Trophoblast cell (in vitro differentiated cells and primary cell): ENCODE data around the gene MT1E.
A peak's percentile ranks its signal among the peaks of the same experiment; 100 is the strongest.

ENCODE experiments used
- DNase-seq, 2 donors: peaks; one replicate each; pipeline ENCODE4 v3.0.0-alpha.2; 2016
- H2AFZ ChIP-seq: 2 replicates; pipeline ENCODE4 v1.6.1; 2013; ENCODE audit warnings: low read length, moderate library complexity, mild to moderate bottlenecking; ENCODE audit not compliant: insufficient read depth, poor library complexity
- H2AK5ac ChIP-seq: 2 replicates; pipeline ENCODE4 v1.6.1; 2013; ENCODE audit warnings: mild to moderate bottlenecking, low read length
- H2BK120ac ChIP-seq: 2 replicates; pipeline ENCODE4 v1.6.1; 2013; ENCODE audit warnings: low read length, mild to moderate bottlenecking, moderate library complexity; ENCODE audit not compliant: insufficient read depth, poor library complexity
- H2BK12ac ChIP-seq: 2 replicates; pipeline ENCODE4 v1.6.1; 2013; ENCODE audit warnings: mild to moderate bottlenecking, low read length, moderate library complexity
- H2BK5ac ChIP-seq: 2 replicates; pipeline ENCODE4 v1.6.1; 2013; ENCODE audit warnings: low read length, low read depth, moderate library complexity, mild to moderate bottlenecking; ENCODE audit not compliant: poor library complexity
- H3K14ac ChIP-seq: 2 replicates; pipeline ENCODE4 v1.6.1; 2013; ENCODE audit warnings: mild to moderate bottlenecking, low read length
- H3K18ac ChIP-seq: 2 replicates; pipeline ENCODE4 v1.6.1; 2013; ENCODE audit warnings: mild to moderate bottlenecking, low read length
- H3K23ac ChIP-seq: 2 replicates; pipeline ENCODE4 v1.6.1; 2013; ENCODE audit warnings: low read length
- H3K27ac ChIP-seq: 2 replicates; pipeline ENCODE4 v1.5.1; 2013; ENCODE audit warnings: low read depth, mild to moderate bottlenecking, inconsistent platforms, low read length, moderate library complexity
- H3K27me3 ChIP-seq: 2 replicates; pipeline ENCODE4 v1.6.1; 2013; ENCODE audit warnings: inconsistent platforms, mild to moderate bottlenecking, low read length, moderate library complexity; ENCODE audit not compliant: insufficient read depth
- H3K36me3 ChIP-seq, 2 experiments: 1 replicate in 1 of 2; 2 replicates in 1 of 2; pipeline ENCODE4 v1.6.1; 2013; ENCODE audit warnings: low read length in 2 of 2, mild to moderate bottlenecking in 2 of 2, moderate library complexity in 1 of 2; ENCODE audit not compliant: insufficient read depth in 2 of 2, control insufficient read depth in 1 of 2
- H3K4ac ChIP-seq: 2 replicates; pipeline ENCODE4 v1.6.1; 2013; ENCODE audit warnings: low read depth, mild to moderate bottlenecking, low read length, moderate library complexity
- H3K4me1 ChIP-seq, 2 experiments: 1 replicate in 1 of 2; 2 replicates in 1 of 2; pipeline ENCODE4 v1.6.1; 2013; ENCODE audit warnings: low read length in 2 of 2, mild to moderate bottlenecking in 2 of 2, moderate library complexity in 1 of 2; ENCODE audit not compliant: insufficient read depth in 2 of 2, control insufficient read depth in 1 of 2
- H3K4me2 ChIP-seq: 2 replicates; pipeline ENCODE4 v1.6.1; 2013; ENCODE audit warnings: inconsistent platforms, mild to moderate bottlenecking, low read length, moderate library complexity
- H3K4me3 ChIP-seq: 2 replicates; pipeline ENCODE4 v1.5.1; 2013; ENCODE audit warnings: mild to moderate bottlenecking, low read depth, low read length, inconsistent platforms
- H3K79me1 ChIP-seq: one replicate; pipeline ENCODE4 v1.6.1; 2013; ENCODE audit warnings: low read length
- H3K79me2 ChIP-seq: 2 replicates; pipeline ENCODE4 v1.6.1; 2013; ENCODE audit warnings: low read length, mild to moderate bottlenecking; ENCODE audit not compliant: control insufficient read depth, insufficient read depth, poor library complexity
- H3K9ac ChIP-seq: 2 replicates; pipeline ENCODE4 v1.6.1; 2013; ENCODE audit warnings: mild to moderate bottlenecking, low read length
- H3K9me3 ChIP-seq: 2 replicates; pipeline ENCODE4 v1.6.1; 2013; ENCODE audit warnings: low read depth, mild to moderate bottlenecking, control low read depth, inconsistent platforms, low read length; ENCODE audit not compliant: insufficient read depth
- H4K12ac ChIP-seq: 2 replicates; pipeline ENCODE4 v1.6.1; 2013; ENCODE audit warnings: low read depth, mild to moderate bottlenecking, low read length, moderate library complexity
- H4K8ac ChIP-seq: 2 replicates; pipeline ENCODE4 v1.6.1; 2013; ENCODE audit warnings: low read depth, mild to moderate bottlenecking, low read length, moderate library complexity
- H4K91ac ChIP-seq: one replicate; pipeline ENCODE4 v1.6.1; 2013; ENCODE audit warnings: low read depth, mild to moderate bottlenecking, low read length, moderate library complexity
- WGBS: extraction: QIAGEN DNeasy Blood & Tissue Kit; methylation state at CpG from one replicate; pipeline ENCODE4 v1.1.7; 2013; ENCODE audit warnings: missing lambda C conversion rate; ENCODE audit not compliant: insufficient read length, insufficient coverage; ENCODE audit errors: extremely low coverage; 5-methylcytosine and 5-hydroxymethylcytosine counted together

MT1E gene

GRCh38 chr16:56635441-56635967 lies 9.9 kb downstream of the MT1E start:
- no peak overlapping the region for H2BK12ac ChIP-seq
- H3K9me3 ChIP-seq, result peaks cover 12% of the 10 kb centered on the region
- no peak overlapping the region for H3K4me3 ChIP-seq
- peaks cover 89% of the 10 kb centered on the region for H3K27me3 ChIP-seq
- H4K8ac ChIP-seq, result no peak overlapping the region
- no peak overlapping the region for H4K12ac ChIP-seq
- H3K9ac ChIP-seq, result no peak overlapping the region
- H2BK5ac ChIP-seq, result no peak overlapping the region
- no peak overlapping the region for H4K91ac ChIP-seq
- H2AK5ac ChIP-seq, result no peak overlapping the region
- no peak overlapping the region for H3K4me2 ChIP-seq
- no peak overlapping the region for H3K23ac ChIP-seq
- no peaks in the 10 kb centered on the region for H3K79me1 ChIP-seq
- no peaks in the 10 kb centered on the region for H3K79me2 ChIP-seq
- H2AFZ ChIP-seq, result no peak overlapping the region
- WGBS, result no CpG with 5 or more reads among the region's 40 CpGs
- no peak overlapping the region for H3K14ac ChIP-seq
- DNase-seq, result no peak
- no peak overlapping the region for H3K27ac ChIP-seq
- no peak overlapping the region for H2BK120ac ChIP-seq
- no peak overlapping the region for H3K4ac ChIP-seq
- H3K18ac ChIP-seq, result no peak overlapping the region
- peaks cover 0 to 9% of the 10 kb centered on the region in 2 experiments for H3K4me1 ChIP-seq
- H3K36me3 ChIP-seq, result no peaks in the 10 kb centered on the region

- Histone ChIP-seq H2BK12ac (no peak overlapping the region), H3K4ac (no peak overlapping the region), H3K4me1 (peaks cover 0 to 9% of the 10 kb centered on the region in 2 experiments), H3K9ac (no peak overlapping the region), H3K36me3 (no peaks in the 10 kb centered on the region), H3K14ac (no peak overlapping the region), H3K79me2 (no peaks in the 10 kb centered on the region), H3K23ac (no peak overlapping the region), H4K12ac (no peak overlapping the region), H2BK5ac (no peak overlapping the region), H3K9me3 (peaks cover 11% of the 10 kb centered on the region), H2AFZ (no peak overlapping the region), H2AK5ac (no peak overlapping the region), H3K4me3 (no peak overlapping the region), H2BK120ac (no peak overlapping the region), H3K18ac (no peak overlapping the region), H3K27ac (no peak overlapping the region), H3K4me2 (no peak overlapping the region), H3K79me1 (no peaks in the 10 kb centered on the region), H3K27me3 (peaks cover 89% of the 10 kb centered on the region), H4K8ac (no peak overlapping the region), H4K91ac (no peak overlapping the region)
- no CpG with 5 or more reads among the region's 9 CpGs for WGBS
- DNase-seq, result peak in 1 of 2 donors; percentile 18
Observed at GRCh38 chr16:56636616-56637413, 11.2 kb downstream of the MT1E start.

- Histone ChIP-seq H4K91ac (no peak within 1 kb of the TSS), H3K9me3 (peaks cover 11% of the 10 kb centered on the region), H2AFZ (no peak within 1 kb of the TSS), H3K4me3 (peak within 1 kb of the TSS; percentile 14), H3K18ac (no peak within 1 kb of the TSS), H2BK120ac (no peak within 1 kb of the TSS), H2BK5ac (no peak within 1 kb of the TSS), H3K27me3 (peaks cover 89% of the 10 kb centered on the region), H3K4ac (no peak within 1 kb of the TSS), H3K79me2 (no peaks in the 10 kb centered on the region), H3K14ac (no peak within 1 kb of the TSS), H3K36me3 (no peaks in the 10 kb centered on the region), H3K23ac (no peak within 1 kb of the TSS), H3K9ac (no peak within 1 kb of the TSS), H3K4me2 (peak within 1 kb of the TSS; percentile 32), H2BK12ac (no peak within 1 kb of the TSS), H4K12ac (no peak within 1 kb of the TSS), H3K27ac (no peak within 1 kb of the TSS), H2AK5ac (no peak within 1 kb of the TSS), H3K4me1 (peaks cover 0 to 5% of the 10 kb centered on the region in 2 experiments), H4K8ac (no peak within 1 kb of the TSS), H3K79me1 (no peaks in the 10 kb centered on the region)
- peak; percentile 60 to 71 for DNase-seq
- no CpG with 5 or more reads among the region's 68 CpGs for WGBS
Observed at GRCh38 chr16:56637814-56638750, 12.5 kb downstream of the MT1E start, which contains the start of gene MT1A. MT1A (plus strand) TSS chr16:56638666; CDS start chr16:56638739, 73 bp downstream.

- H4K12ac ChIP-seq, result no peak overlapping the region
- H3K9me3 ChIP-seq, result peaks cover 10% of the 10 kb centered on the region
- H2AFZ ChIP-seq, result no peak overlapping the region
- H2AK5ac ChIP-seq, result no peak overlapping the region
- DNase-seq, result no peak
- H2BK5ac ChIP-seq, result no peak overlapping the region
- H3K36me3 ChIP-seq, result no peaks in the 10 kb centered on the region
- H3K27me3 ChIP-seq, result peaks cover 92% of the 10 kb centered on the region
- H3K14ac ChIP-seq, result no peak overlapping the region
- H4K8ac ChIP-seq, result no peak overlapping the region
- no peak overlapping the region for H3K23ac ChIP-seq
- no peaks in the 10 kb centered on the region for H3K79me2 ChIP-seq
- H3K4me2 ChIP-seq, result no peak overlapping the region
- H2BK12ac ChIP-seq, result no peak overlapping the region
- no peak overlapping the region for H2BK120ac ChIP-seq
- WGBS, result no CpG with 5 or more reads among the region's 1 CpG
- no peak overlapping the region for H3K9ac ChIP-seq
- no peak overlapping the region for H3K4me3 ChIP-seq
- H3K27ac ChIP-seq, result no peak overlapping the region
- H3K79me1 ChIP-seq, result no peaks in the 10 kb centered on the region
- H3K18ac ChIP-seq, result no peak overlapping the region
- H4K91ac ChIP-seq, result no peak overlapping the region
- H3K4me1 ChIP-seq, result peaks cover 3 to 5% of the 10 kb centered on the region in 2 experiments
- no peak overlapping the region for H3K4ac ChIP-seq
Observed at GRCh38 chr16:56639045-56639444, 13.5 kb downstream of the MT1E start.
